T-cell (primary cell): ENCODE data around the gene CD226. TPM values are rescaled to one million over a fixed set of nuclear protein-coding genes. Genes with fewer than 3 reads are reported as not detected.

Source experiments
- ATAC-seq, 4 experiments: fragments of 200-7000 bp in 3 of 4; fragments of 150-1000 bp in 1 of 4; cut with Tn5 transposase; replicated peaks in 1 of 4; 1 replicate in 3 of 4; 2 replicates in 1 of 4; pipeline ENCODE4 v1.10.0; 2021; ENCODE audit warnings: moderate library complexity in 3 of 4, mild to moderate bottlenecking in 2 of 4, moderate number of reproducible peaks in 1 of 4
- CTCF ChIA-PET, 2 donors: fragments of 300-600 bp; sonication (Branson Sonifier 250); formaldehyde crosslinking; loops; one replicate each; lab custom pipeline; 2022; ENCODE audit warnings: antibody characterized with exemption in 2 of 2; lab: Charles Lee
- POLR2A ChIA-PET, 2 donors: fragments of 300-600 bp; sonication (Branson Sonifier 250); formaldehyde crosslinking; loops; one replicate each; lab custom pipeline; 2022; ENCODE audit warnings: antibody characterized with exemption in 2 of 2; lab: Charles Lee
- DNase-seq, 35 experiments: peaks; one replicate each; pipeline versions ENCODE4 v3.0.0 to v3.0.0-alpha.2; 2013 to 2023
- H3K27ac ChIP-seq: one replicate; pipeline ENCODE4 v1.5.1; 2013; ENCODE audit warnings: low read length
- H3K27me3 ChIP-seq, 2 experiments: replicated peaks in 1 of 2; 1 replicate in 1 of 2; 2 replicates in 1 of 2; pipeline versions ENCODE4 v1.6.1 to v1.7.0; 2013; ENCODE audit warnings: low read length in 1 of 2, mixed read lengths in 1 of 2; ENCODE audit not compliant: control insufficient read depth in 2 of 2, insufficient read depth in 2 of 2; ENCODE audit errors: extremely low read depth in 1 of 2
- H3K36me3 ChIP-seq, 2 donors: 1 replicate in 1 of 2; 2 replicates in 1 of 2; pipeline versions ENCODE4 v1.6.1 to v1.7.0; 2013; ENCODE audit warnings: low read length in 1 of 2; ENCODE audit not compliant: control insufficient read depth in 2 of 2, insufficient read depth in 1 of 2; ENCODE audit errors: extremely low read depth in 1 of 2
- H3K4me1 ChIP-seq, 2 experiments: 1 replicate in 1 of 2; 2 replicates in 1 of 2; pipeline versions ENCODE4 v1.6.1 to v1.7.0; 2013; ENCODE audit warnings: low read length in 2 of 2, mixed read lengths in 1 of 2; ENCODE audit not compliant: insufficient read depth in 2 of 2, control insufficient read depth in 1 of 2; ENCODE audit errors: extremely low read depth in 1 of 2
- H3K4me3 ChIP-seq, 2 donors: 1 replicate in 1 of 2; 2 replicates in 1 of 2; pipeline versions ENCODE4 v1.5.1 to v1.7.0; 2013; ENCODE audit warnings: mild to moderate bottlenecking in 2 of 2, low read length in 1 of 2, moderate library complexity in 1 of 2; ENCODE audit not compliant: control insufficient read depth in 1 of 2; ENCODE audit errors: extremely low read depth in 1 of 2
- H3K9me3 ChIP-seq: 2 replicates; pipeline ENCODE4 v1.7.0; 2013
- H3K27ac Mint-ChIP-seq, 2 donors: one replicate each; pipeline ENCODE4 v1.8.0; 2020 to 2021; ENCODE audit warnings: mild to moderate bottlenecking in 2 of 2, mixed read lengths in 2 of 2
- H3K27me3 Mint-ChIP-seq, 2 donors: one replicate each; pipeline ENCODE4 v1.8.0; 2021 to 2022; ENCODE audit warnings: mixed read lengths in 2 of 2
- H3K36me3 Mint-ChIP-seq: one replicate; pipeline ENCODE4 v1.8.0; 2021; ENCODE audit warnings: mixed read lengths
- H3K4me1 Mint-ChIP-seq, 3 donors: one replicate each; pipeline ENCODE4 v1.8.0; 2020 to 2022; ENCODE audit warnings: mixed read lengths in 3 of 3, mild to moderate bottlenecking in 1 of 3
- H3K4me3 Mint-ChIP-seq, 3 donors: one replicate each; pipeline ENCODE4 v1.8.0; 2020 to 2022; ENCODE audit warnings: mild to moderate bottlenecking in 3 of 3, mixed read lengths in 3 of 3, moderate library complexity in 3 of 3
- H3K9me3 Mint-ChIP-seq, 3 donors: one replicate each; pipeline ENCODE4 v1.8.0; 2020 to 2022; ENCODE audit warnings: mixed read lengths in 3 of 3
- WGBS: methylation state at CpG from one replicate; pipeline ENCODE4 v1.1.5; 2013; ENCODE audit warnings: missing lambda C conversion rate; ENCODE audit not compliant: insufficient coverage; 5-methylcytosine and 5-hydroxymethylcytosine counted together
- total RNA-seq, 35 experiments: library from RNA in 6 of 35; stranded (reverse) in 6 of 35; fragments of 120-200 nt in 1 of 35; gene quantifications; one replicate each; pipeline versions ENCODE4 v1.2.1 to v1.2.4 and lab custom pipeline; 2013 to 2026

CD226 gene
- total RNA-seq, 5 donors from 2014 or later (not counting 1 experiment from before 2014, with no cell fraction given) = 32.2 to 87.1 (median 57.4) TPM

- POLR2A ChIA-PET = interaction anchor here (0.5 to 0.7 kb wide), 2 partner anchors 44 to 52 kb away, joined by 3 to 9 read pairs; no protein-coding TSS in a partner anchor
- Histone ChIP-seq H3K27ac (no peak overlapping the region), H3K4me1 (no peaks in the 10 kb centered on the region), H3K4me3 (no peak overlapping the region), H3K27me3 (no peaks in the 10 kb centered on the region), H3K36me3 (peaks cover 0 to 12% of the 10 kb centered on the region in 2 donors), H3K9me3 (peaks cover 3% of the 10 kb centered on the region)
- Mint-ChIP-seq H3K4me1 (no peaks in the 10 kb centered on the region), H3K36me3 (peaks cover 61% of the 10 kb centered on the region), H3K27ac (no peak overlapping the region), H3K4me3 (no peak overlapping the region), H3K27me3 (no peaks in the 10 kb centered on the region), H3K9me3 (peaks cover 28 to 50% (median 28%) of the 10 kb centered on the region in 3 donors)
- WGBS = no CpG with 5 or more reads among the region's 1 CpG
- ATAC-seq (no peak), DNase-seq (no peak)
- CTCF ChIA-PET = interaction anchor here in 1 of 2 donors (0.6 kb wide), 1 partner anchor 206 kb away, joined by 3 read pairs; no protein-coding TSS in a partner anchor
Measured at GRCh38 chr18:69987870-69988269, 40.2 kb upstream of the CD226 start.

- H3K4me3 ChIP-seq = no peak overlapping the region
- Mint-ChIP-seq H3K9me3 (peaks cover 23 to 31% (median 27%) of the 10 kb centered on the region in 3 donors), H3K36me3 (peaks cover 46% of the 10 kb centered on the region), H3K4me1 (peaks cover 22 to 25% (median 23%) of the 10 kb centered on the region in 3 donors), H3K4me3 (no peak overlapping the region), H3K27me3 (no peaks in the 10 kb centered on the region), H3K27ac (no peak overlapping the region)
- no peaks in the 10 kb centered on the region for H3K4me1 ChIP-seq
- WGBS = 94% methylated on average over 2 of the region's 4 CpGs
- ChIA-PET CTCF (no interaction called here), POLR2A (no interaction called here)
- H3K27ac ChIP-seq = no peak overlapping the region
- H3K27me3 ChIP-seq = no peaks in the 10 kb centered on the region
- H3K36me3 ChIP-seq = peaks cover 0 to 12% of the 10 kb centered on the region in 2 donors
- DNase-seq = no peak
- H3K9me3 ChIP-seq = peaks cover 3% of the 10 kb centered on the region
- no peak for ATAC-seq
Measured at GRCh38 chr18:69985239-69985638, 37.6 kb upstream of the CD226 start.

GRCh38 chr18:69982417-69982816 lies 34.7 kb upstream of the CD226 start:
- Mint-ChIP-seq H3K27me3 (no peaks in the 10 kb centered on the region), H3K36me3 (peaks cover 38% of the 10 kb centered on the region), H3K27ac (peak overlapping the region; percentile 34 to 50), H3K9me3 (peaks cover 7 to 8% (median 7%) of the 10 kb centered on the region in 3 donors), H3K4me3 (no peak overlapping the region), H3K4me1 (peaks cover 23 to 29% (median 24%) of the 10 kb centered on the region in 3 donors)
- Histone ChIP-seq H3K4me1 (no peaks in the 10 kb centered on the region), H3K27me3 (no peaks in the 10 kb centered on the region), H3K4me3 (no peak overlapping the region), H3K36me3 (peaks cover 0 to 12% of the 10 kb centered on the region in 2 donors), H3K9me3 (peaks cover under 1% of the 10 kb centered on the region), H3K27ac (no peak overlapping the region)
- ChIA-PET POLR2A (no interaction called here), CTCF (interaction anchor here in 1 of 2 donors (0.7 kb wide), 2 partner anchors 242 to 632 kb away, joined by 3 to 4 read pairs; no protein-coding TSS in a partner anchor)
- ATAC-seq = no peak
- DNase-seq = no peak
- WGBS = 100% methylated on average over 1 of the region's 4 CpGs

- H3K36me3 Mint-ChIP-seq = peaks cover 38% of the 10 kb centered on the region
- POLR2A ChIA-PET = no interaction called here
- Histone ChIP-seq H3K9me3 (no peaks in the 10 kb centered on the region), H3K36me3 (peaks cover 0 to 10% of the 10 kb centered on the region in 2 donors), H3K27ac (no peak overlapping the region), H3K27me3 (no peaks in the 10 kb centered on the region), H3K4me3 (no peak overlapping the region), H3K4me1 (no peaks in the 10 kb centered on the region)
- H3K27ac Mint-ChIP-seq = peak overlapping the region; percentile 34 to 50
- no peak overlapping the region for H3K4me3 Mint-ChIP-seq
- H3K9me3 Mint-ChIP-seq = peaks cover 3 to 7% (median 6%) of the 10 kb centered on the region in 3 donors
- no peaks in the 10 kb centered on the region for H3K27me3 Mint-ChIP-seq
- CTCF ChIA-PET = interaction anchor here in 1 of 2 donors (0.7 kb wide), 2 partner anchors 242 to 632 kb away, joined by 3 to 4 read pairs; no protein-coding TSS in a partner anchor
- DNase-seq (no peak), ATAC-seq (peak in 2 of 4 experiments; percentile 33 to 67)
- no CpG with 5 or more reads among the region's 2 CpGs for WGBS
- H3K4me1 Mint-ChIP-seq = peaks cover 23 to 29% (median 24%) of the 10 kb centered on the region in 3 donors
Measured at GRCh38 chr18:69981948-69982347, 34.3 kb upstream of the CD226 start.

GRCh38 chr18:69980982-69981804 lies 33.5 kb upstream of the CD226 start:
- H3K36me3 Mint-ChIP-seq = peaks cover 34% of the 10 kb centered on the region
- Histone ChIP-seq H3K4me1 (no peaks in the 10 kb centered on the region), H3K27ac (no peak overlapping the region), H3K9me3 (no peaks in the 10 kb centered on the region), H3K4me3 (no peak overlapping the region), H3K36me3 (peaks cover 0 to 5% of the 10 kb centered on the region in 2 donors), H3K27me3 (no peaks in the 10 kb centered on the region)
- no peaks in the 10 kb centered on the region for H3K27me3 Mint-ChIP-seq
- no CpG with 5 or more reads among the region's 3 CpGs for WGBS
- H3K4me1 Mint-ChIP-seq = peaks cover 23 to 29% (median 24%) of the 10 kb centered on the region in 3 donors
- H3K4me3 Mint-ChIP-seq = peak overlapping the region in 1 of 3 donors; percentile 10
- ChIA-PET CTCF (no interaction called here), POLR2A (no interaction called here)
- H3K9me3 Mint-ChIP-seq = peaks cover 3 to 13% (median 5%) of the 10 kb centered on the region in 3 donors
- peak overlapping the region; percentile 25 to 62 for H3K27ac Mint-ChIP-seq
- ATAC-seq = no peak
- no peak for DNase-seq

GRCh38 chr18:69980509-69980908 lies 32.8 kb upstream of the CD226 start:
- no peak overlapping the region for H3K4me3 Mint-ChIP-seq
- no peaks in the 10 kb centered on the region for H3K27me3 Mint-ChIP-seq
- Histone ChIP-seq H3K36me3 (peaks cover 0 to 5% of the 10 kb centered on the region in 2 donors), H3K9me3 (no peaks in the 10 kb centered on the region), H3K4me3 (no peak overlapping the region), H3K27me3 (no peaks in the 10 kb centered on the region), H3K27ac (no peak overlapping the region), H3K4me1 (no peaks in the 10 kb centered on the region)
- peaks cover 23 to 29% (median 24%) of the 10 kb centered on the region in 3 donors for H3K4me1 Mint-ChIP-seq
- peaks cover 35% of the 10 kb centered on the region for H3K36me3 Mint-ChIP-seq
- H3K9me3 Mint-ChIP-seq = peaks cover 5 to 20% (median 6%) of the 10 kb centered on the region in 3 donors
- ChIA-PET CTCF (interaction anchor here in 1 of 2 donors (0.6 kb wide), 1 partner anchor 26 kb away, joined by 6 read pairs; no protein-coding TSS in a partner anchor), POLR2A (no interaction called here)
- no CpG with 5 or more reads among the region's 4 CpGs for WGBS
- DNase-seq (no peak), ATAC-seq (no peak)
- no peak overlapping the region for H3K27ac Mint-ChIP-seq
